GM21447 (cell line): ENCODE measurements around the gene TMX4.
"Not testable (repeated sequence)": the region's sequence is repeated elsewhere in the genome, so short reads cannot be mapped to it uniquely, and the experiment has no call there.

ENCODE experiments used
- ATAC-seq: cut with Tn5 transposase; IDR thresholded peaks from one replicate; pipeline ENCODE4 v1.9.1; 2021; ENCODE audit not compliant: unreplicated experiment

The TMX4 gene

DNA sequence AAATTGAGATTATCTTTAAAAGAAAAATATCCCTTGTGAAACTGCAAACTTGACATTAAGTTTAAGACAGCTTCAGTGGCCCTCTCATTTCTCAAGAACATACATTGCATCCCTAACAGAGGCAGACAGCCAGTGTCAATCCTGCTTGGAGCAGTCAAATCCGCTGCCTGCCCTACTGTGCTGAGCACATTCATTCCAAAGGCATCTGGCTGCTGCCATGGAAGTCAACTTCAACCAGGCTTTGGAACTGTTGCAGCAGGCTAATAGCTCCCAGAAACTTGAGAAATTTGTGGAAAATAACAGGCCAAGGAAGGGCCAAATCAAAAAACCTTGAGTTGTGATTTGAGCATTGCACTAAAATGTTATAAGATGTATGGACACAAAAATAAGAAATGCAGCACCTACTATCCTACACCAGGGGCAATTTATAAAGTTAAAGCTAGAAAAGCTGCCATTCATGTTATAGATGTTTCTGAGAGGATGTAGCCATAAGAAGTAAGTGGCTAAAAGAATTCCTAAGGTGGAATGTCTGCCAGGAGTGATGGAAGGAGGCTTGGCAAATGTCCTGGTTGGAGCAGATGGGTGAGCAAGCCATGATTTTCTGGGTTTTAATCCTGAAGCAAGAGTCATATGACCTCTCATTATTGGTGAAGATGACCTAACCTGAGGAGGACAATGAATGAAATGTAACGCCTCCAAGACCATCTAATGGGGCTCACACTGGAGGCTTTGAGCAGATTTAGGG is 47.9 kb downstream of the TMX4 start:
- ATAC-seq, result no peak

DNA sequence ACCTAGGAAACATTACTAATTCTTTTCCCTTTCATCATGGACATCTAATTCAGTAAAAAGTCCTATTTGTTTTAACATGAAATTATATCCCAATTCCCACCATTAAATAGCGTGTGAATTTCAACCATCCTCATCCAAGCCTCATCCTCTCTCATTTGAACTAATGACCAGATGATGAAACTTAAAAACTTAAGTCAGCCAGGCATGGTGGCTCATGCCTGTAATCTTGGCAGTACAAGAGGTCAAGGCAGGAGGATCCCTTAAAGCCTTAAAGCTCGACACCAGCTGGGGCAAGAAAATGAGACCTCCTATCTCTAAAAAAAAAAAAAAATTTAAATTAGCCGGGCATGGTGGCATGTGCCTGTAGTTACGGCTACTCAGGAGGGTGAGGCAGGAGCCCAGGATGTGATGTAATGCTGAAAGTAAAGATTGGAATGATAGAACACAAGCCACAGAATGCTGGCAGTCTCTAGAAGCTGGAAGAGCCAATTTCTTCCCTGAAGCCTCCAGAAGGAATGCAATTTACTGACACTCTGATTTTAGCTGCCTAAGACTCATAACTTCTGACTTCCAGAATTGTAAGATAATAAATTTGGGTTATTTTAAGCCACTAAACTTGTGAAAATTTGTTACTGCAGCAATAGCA is 52.2 kb downstream of the TMX4 start:
- no peak for ATAC-seq

DNA sequence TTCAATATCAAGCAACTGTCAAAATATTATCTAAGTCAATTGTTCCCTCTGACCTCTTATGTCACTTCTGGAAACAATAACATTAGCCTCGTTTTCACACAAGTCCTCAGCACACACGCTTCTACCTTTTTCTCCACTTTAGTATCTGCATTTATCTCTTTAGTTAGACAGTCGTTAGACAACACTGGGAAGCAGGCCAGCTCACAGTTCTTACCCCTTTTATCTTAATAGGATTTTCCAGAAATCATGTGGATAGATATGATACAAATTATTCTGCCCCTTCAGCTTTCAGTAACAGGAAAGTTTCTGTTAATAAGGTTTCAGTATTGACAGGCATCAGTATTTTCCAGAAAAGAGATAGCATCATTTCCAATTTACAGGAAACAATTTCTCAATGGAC is 53.4 kb downstream of the TMX4 start:
- ATAC-seq, result no peak

DNA sequence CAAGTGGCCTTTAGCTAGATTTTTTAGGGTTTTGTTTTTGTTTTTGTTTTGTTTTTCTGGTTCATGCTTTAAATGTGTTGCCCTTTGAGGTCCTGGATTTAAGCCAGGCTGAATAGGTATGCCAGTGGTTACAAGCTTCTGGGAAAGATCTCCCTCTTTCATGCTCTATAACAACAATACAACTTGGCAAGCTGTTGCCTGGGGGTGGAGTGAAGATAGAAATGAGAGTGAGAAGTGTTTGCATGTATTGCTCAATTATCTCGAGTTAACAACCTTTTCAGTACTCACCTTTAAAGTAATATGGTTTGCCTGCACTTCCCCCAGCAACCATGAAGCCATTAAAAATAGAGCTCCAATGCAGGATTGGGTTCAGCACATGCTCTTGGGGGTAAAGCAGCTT is 60.1 kb downstream of the TMX4 start:
- ATAC-seq, result no peak

DNA sequence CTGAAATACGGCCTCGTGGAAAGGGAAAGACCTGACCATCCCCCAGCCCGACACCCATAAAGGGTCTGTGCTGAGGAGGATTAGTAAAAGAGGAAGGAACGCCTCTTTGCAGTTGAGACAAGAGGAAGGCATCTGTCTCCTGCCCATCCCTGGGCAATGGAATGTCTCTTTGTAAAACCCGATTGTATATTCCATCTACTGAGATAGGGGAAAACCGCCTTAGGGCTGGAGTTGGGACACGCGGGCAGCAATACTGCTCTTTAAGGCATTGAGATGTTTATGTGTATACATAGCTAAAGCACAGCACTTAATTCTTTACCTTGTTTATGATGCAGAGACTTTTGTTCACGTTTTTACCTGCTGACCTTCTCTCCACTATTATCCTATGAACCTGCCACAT is 63.0 kb downstream of the TMX4 start:
- not testable (repeated sequence) for ATAC-seq

DNA sequence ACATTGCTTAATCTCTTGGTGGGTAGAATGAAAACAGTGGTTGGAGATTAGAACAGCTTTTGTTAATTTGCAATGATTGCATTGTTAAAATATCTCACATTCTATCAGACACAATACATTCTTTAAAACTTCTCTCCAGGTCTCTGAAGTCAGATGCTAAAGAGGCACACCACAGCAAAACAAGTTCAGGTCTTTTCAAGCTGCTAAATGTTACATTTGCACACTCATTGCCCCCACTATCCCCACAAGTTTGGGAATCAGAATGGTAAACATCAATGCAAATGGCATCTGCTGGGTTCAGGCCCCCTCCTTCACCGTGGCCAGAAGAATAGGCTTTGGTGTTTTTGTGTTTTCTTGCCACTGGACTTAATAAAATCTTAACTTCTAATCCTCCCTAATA is 69.2 kb downstream of the TMX4 start:
- no peak for ATAC-seq

DNA sequence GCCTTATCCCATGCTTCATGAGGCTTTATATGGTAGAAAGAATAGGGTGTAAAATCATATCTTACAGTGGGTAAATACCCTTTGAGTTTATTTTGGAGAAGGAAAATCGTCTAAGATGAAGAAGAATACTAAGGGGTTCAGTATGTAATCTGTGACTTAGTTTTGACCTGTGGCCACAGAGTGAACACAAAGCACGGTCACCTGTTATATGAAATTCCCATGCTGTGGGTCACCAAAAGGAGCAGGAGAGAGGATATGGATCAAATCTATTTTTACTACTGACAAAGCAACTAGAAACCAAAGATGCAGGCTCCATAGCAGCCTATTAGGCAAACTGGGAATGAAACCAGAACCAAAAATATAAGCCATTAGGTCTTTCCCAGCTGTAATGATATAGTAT is 75.7 kb downstream of the TMX4 start:
- no peak for ATAC-seq

DNA sequence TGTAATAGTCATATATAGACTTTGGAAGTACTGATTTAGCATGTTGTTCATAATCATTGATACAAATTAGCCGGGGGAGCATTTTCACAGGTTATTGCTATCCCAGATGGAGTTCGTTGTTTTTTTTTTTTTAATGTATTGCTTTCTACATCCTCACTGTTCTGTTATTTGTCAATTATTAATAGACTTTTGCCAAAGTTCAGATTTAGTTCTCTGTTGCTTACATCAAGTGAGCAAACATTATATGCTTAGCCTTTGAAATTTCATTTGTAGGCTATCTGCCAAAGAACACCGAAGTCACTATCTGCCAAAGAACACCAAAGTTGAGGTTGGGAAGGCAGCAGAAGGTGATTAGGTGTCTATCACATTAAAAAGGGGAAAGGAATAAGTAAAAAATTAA is 79.2 kb downstream of the TMX4 start, which contains the start of gene HAO1:
Gene HAO1 (minus strand): TSS at position 118 of the 400 bp plus-strand sequence. CDS start 36 bp downstream, at position 82.
- no peak for ATAC-seq

DNA sequence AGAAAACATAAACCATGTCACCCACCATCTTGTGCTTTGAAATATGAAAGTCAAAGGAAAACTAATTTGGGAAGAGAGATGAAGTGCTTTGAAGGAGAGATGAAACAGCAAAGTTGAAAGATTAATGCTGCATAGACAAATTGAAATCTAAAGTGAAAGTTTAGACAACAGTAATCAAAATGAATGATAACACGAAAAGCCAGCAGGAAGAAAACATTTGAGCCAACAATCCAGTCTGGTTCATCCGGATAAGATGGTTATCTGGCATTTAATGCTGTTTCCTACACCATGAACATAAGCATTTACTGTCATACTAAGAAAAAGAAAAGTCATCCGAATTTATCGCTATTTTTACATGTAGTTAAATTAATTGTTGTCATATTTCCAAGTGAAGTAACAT is 79.9 kb downstream of the TMX4 start:
- ATAC-seq, result no peak

DNA sequence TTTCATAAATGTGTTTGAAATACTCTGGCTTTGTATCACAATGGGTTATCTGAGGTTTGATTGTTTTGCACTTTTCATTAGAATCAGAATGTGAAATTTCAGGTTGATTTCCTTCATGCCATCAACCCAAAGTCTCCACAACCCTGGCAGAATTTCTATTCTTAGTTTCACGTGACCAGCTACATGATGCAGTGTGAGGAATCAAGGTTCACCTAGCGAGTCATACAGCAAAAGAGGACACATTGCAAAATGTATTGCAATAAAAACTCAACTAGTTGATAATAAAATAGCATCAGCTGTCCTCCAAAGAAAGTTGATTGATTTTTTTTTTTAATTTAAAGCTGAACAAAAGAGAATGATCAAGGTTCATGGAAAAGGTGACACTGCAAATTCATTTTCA is 81.5 kb downstream of the TMX4 start:
- ATAC-seq, result no peak

DNA sequence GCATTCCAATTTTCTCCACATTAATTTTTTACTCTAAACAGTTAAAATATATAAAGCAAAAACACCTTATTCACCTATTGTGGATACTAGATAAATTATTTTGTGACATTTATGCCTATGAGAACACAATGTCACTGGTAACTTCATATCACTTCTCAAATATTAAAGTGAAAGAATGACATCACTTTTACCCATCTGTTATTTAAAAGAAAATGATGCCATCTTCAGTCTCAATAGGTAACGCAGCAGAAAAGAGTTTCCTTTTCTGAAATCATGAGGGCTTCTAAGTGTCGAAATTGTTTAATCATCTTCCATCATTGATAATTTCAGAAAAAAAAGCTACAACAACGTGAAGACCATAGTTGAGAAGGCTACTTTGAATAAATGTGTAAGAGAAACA is 82.2 kb downstream of the TMX4 start:
- ATAC-seq, result no peak

DNA sequence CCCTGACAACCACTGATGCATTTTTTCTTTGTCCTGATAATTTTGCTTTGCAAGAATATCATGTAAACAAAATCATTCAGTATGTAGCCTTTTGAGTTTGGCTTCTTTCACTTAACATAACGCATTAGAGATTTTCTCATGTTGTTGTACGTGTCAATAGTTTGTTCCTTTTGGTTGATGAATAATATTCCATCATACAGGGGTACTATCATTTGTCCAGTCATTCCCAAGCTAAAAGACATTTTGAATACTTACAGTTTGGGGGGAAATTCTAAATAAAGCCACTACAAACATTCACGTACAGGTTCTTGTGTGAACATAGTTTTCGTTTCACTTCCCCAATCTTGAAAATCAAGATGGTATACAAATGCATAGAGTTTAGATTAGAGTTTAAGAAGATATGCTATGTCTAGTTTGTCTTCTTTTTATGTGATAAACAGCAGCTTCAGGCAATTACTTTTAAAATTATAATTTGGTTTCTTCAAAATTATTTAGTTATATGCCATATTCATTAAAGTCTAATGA is 84.5 kb downstream of the TMX4 start:
- ATAC-seq, result peak; percentile 74

DNA sequence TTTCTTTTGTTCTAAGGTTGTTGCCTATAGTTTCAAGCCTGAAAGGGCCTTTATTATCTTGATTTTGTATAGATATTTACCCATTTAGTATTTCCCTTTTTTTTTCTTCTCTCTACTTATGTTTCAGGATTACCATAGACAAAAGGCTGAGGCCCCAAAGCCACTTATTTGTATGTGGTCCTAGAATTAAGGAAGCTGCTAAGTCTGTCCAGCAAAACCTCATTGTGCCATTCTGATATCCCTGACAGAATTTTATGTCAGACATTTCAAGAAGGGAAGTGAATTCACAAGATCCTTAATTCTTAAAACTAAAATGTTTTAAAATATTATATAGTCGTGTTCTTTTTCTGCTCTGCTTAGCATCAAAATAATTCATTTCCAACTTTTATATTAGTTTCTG is 86.2 kb downstream of the TMX4 start:
- ATAC-seq, result no peak

DNA sequence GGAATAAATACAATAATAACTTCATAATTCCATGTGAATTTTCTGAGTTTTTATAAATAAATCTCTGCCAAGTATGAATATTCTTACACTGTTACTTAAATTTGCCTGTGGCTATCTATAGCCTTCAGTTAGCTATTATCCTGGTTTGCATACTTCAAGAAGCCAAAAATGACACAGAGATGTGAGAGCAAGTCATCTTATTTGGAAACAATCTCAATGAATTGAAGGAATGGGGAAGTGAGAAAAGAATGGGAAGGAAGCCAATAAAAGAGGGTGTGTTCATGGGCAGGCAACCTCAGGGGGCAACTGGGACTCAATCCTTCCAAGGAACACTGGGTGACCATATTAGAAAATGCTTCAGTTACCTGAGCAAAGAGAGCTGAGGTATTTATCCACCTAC is 89.2 kb downstream of the TMX4 start:
- ATAC-seq, result no peak
